ENCODE measurements around the gene OR2A12. TPM values are rescaled to one million over a fixed set of nuclear protein-coding genes. Genes with fewer than 3 reads are reported as not detected.

The OR2A12 gene, protein sequence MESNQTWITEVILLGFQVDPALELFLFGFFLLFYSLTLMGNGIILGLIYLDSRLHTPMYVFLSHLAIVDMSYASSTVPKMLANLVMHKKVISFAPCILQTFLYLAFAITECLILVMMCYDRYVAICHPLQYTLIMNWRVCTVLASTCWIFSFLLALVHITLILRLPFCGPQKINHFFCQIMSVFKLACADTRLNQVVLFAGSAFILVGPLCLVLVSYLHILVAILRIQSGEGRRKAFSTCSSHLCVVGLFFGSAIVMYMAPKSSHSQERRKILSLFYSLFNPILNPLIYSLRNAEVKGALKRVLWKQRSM
- total RNA-seq = not detected in 2 replicates

DNA sequence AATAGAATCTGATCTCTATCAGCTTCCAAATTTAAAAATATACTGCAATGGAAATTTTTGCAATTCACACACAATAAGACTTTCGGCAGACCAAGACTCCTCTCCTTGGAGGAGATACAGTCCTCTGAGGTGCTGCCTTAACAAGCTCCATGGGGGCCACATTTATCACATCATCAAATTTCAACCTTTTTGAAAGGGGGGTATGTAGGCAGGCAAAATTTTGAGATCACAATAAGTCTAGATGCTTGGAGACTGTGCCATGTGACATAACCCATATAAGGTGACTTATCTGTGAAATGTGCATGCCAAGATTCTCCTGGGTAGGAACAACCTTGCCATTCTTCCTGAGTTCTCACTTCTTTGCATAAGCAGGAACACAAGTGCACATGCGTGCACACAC lies at the start of gene OR2A12:
Gene OR2A12 (plus strand): TSS at position 301 of the 400 bp plus-strand sequence. CDS start 8,830 bp downstream, outside the sequence.
- TF ChIP-seq, protein P1, sequence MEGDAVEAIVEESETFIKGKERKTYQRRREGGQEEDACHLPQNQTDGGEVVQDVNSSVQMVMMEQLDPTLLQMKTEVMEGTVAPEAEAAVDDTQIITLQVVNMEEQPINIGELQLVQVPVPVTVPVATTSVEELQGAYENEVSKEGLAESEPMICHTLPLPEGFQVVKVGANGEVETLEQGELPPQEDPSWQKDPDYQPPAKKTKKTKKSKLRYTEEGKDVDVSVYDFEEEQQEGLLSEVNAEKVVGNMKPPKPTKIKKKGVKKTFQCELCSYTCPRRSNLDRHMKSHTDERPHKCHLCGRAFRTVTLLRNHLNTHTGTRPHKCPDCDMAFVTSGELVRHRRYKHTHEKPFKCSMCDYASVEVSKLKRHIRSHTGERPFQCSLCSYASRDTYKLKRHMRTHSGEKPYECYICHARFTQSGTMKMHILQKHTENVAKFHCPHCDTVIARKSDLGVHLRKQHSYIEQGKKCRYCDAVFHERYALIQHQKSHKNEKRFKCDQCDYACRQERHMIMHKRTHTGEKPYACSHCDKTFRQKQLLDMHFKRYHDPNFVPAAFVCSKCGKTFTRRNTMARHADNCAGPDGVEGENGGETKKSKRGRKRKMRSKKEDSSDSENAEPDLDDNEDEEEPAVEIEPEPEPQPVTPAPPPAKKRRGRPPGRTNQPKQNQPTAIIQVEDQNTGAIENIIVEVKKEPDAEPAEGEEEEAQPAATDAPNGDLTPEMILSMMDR (IDR thresholded peaks at IDR 0.05; ENCODE audit: insufficient read depth, low read length, severe bottlenecking) = no peak
- Histone ChIP-seq H3K27me3 (ENCODE audit: control insufficient read depth, insufficient read depth, low read length) (no peaks in the 10 kb centered on the region), H3K4me3 (ENCODE audit: low read depth, low read length) (no peak within 1 kb of the TSS), H3K36me3 (ENCODE audit: control insufficient read depth, insufficient read depth, low read length) (no peaks in the 10 kb centered on the region)
- no peak for FAIRE-seq
- no peak for DNase-seq (ENCODE audit: low read depth)

DNA sequence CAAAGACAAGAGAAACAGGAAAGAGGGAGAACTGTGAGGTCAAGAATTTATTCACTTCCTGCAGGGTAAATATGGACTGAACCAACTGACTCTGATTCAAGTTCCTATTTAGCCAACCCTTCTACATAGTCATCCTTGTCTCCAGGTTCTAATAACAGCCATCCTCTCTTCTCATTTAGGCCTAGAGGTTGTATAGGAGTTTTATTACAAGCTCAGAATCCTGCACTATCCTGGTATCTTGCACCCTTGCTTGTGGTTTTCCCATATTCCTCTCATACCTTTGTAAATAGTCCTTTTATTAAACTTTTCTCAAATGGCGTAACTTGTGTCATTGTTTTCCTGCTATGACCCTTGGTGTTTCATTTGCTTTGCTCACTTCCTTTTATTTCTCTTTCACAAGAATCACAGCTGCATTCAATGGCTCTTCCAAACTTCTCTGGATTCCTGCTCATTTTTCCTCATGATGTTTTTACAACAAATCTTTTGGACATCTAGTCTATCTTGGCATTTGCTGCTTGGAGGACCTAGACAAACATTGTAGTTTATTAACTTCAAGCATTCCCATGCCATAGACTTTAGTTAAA lies 49.7 kb upstream of the OR2A12 start:
- no peaks in the 10 kb centered on the region for H3K36me3 ChIP-seq (ENCODE audit: control insufficient read depth, insufficient read depth, low read length)
- TF ChIP-seq, protein P1 (IDR thresholded peaks at IDR 0.05; ENCODE audit: insufficient read depth, low read length, severe bottlenecking) = no peak
- FAIRE-seq (no peak), DNase-seq (ENCODE audit: low read depth) (no peak)
- no peaks in the 10 kb centered on the region for H3K27me3 ChIP-seq (ENCODE audit: control insufficient read depth, insufficient read depth, low read length)
- H3K4me3 ChIP-seq (ENCODE audit: low read depth, low read length) = no peak overlapping the region

DNA sequence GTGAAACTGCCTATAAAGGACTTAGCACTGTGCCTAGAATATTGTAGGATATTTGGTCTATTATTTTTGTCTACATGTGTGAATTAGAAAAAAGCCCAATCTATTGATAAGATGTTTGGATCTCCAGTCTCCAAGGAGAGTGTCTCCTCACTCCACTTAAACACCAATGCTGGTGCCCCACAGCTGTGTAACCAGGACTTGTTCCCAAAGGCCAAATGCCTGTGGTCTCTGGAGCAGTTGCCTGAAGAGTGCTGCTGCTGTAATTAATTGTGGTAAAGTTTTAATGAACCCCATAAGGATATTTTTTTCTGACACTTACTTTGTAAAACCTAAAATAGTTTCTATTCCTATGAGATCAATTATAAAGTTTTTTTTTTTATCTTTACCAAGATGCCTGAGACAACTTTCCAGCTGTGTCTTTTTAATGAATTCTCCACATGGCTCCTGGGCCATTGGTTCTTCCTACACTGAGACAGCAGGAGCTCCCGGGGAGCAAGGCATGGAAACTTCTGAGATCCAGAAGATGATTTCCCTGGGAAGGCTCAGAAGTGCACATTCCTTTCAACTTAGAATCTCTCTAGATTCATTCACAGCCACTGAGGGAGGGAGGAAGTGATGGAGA lies 48.6 kb upstream of the OR2A12 start:
- DNase-seq (ENCODE audit: low read depth) = no peak

DNA sequence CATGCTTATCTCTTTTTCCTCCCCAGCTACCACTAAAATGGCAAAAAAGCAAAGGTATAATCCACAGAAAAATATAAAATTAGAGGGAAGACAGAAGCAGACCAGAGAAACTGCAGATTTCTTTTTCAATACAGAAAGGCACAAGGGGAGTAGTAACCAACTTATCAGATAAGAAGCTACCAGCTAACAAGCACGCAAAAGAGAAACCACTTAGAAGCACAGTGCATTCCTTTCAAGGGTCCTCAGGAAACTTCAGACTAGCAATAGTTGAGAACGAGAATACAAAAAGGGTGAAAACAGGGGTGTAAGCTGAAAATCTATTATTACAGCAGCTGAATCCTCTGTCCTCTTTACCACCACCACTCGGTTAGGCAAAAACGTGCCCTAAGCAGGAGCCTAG lies 47.2 kb upstream of the OR2A12 start:
- FAIRE-seq (no peak), DNase-seq (ENCODE audit: low read depth) (no peak)
- TF ChIP-seq, protein P1 (IDR thresholded peaks at IDR 0.05; ENCODE audit: insufficient read depth, low read length, severe bottlenecking) = no peak
- Histone ChIP-seq H3K4me3 (ENCODE audit: low read depth, low read length) (no peak overlapping the region), H3K36me3 (ENCODE audit: control insufficient read depth, insufficient read depth, low read length) (no peaks in the 10 kb centered on the region), H3K27me3 (ENCODE audit: control insufficient read depth, insufficient read depth, low read length) (no peaks in the 10 kb centered on the region)

More for the DNA sequence above, 48.6 kb upstream of the OR2A12 start:
- Histone ChIP-seq H3K27me3 (ENCODE audit: control insufficient read depth, insufficient read depth, low read length) (no peaks in the 10 kb centered on the region), H3K36me3 (ENCODE audit: control insufficient read depth, insufficient read depth, low read length) (no peaks in the 10 kb centered on the region), H3K4me3 (ENCODE audit: low read depth, low read length) (no peak overlapping the region)
- TF ChIP-seq, protein P1 (IDR thresholded peaks at IDR 0.05; ENCODE audit: insufficient read depth, low read length, severe bottlenecking) = no peak
- FAIRE-seq = no peak

DNA sequence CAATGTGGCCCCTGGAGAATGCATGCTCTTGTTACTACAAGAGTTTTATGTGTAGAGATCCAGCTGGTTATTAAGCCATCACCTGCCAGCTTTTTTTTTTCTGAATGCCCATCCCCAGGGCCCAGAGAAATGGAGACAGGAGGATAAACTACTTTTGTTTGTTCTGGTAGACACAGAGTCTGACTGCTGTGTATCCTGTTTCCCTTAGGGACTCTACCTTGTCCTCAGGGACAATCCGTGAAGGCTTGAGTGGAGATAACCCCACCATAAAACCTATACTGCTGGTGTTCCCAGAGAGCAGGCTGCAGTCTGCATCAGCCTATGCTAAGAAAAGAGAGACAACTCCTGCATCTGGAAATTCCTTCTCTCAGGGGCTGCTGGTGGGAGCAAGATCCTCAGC lies 37.4 kb upstream of the OR2A12 start, which contains the start of gene OR2A5:
Gene OR2A5 (plus strand): TSS at position 301 of the 400 bp plus-strand sequence. CDS start 1,454 bp downstream, outside the sequence.
- H3K27me3 ChIP-seq (ENCODE audit: control insufficient read depth, insufficient read depth, low read length) = no peaks in the 10 kb centered on the region
- DNase-seq (ENCODE audit: low read depth) (no peak), FAIRE-seq (no peak)
- no peak within 1 kb of the TSS for H3K4me3 ChIP-seq (ENCODE audit: low read depth, low read length)
- TF ChIP-seq, protein P1 (IDR thresholded peaks at IDR 0.05; ENCODE audit: insufficient read depth, low read length, severe bottlenecking) = no peak
- H3K36me3 ChIP-seq (ENCODE audit: control insufficient read depth, insufficient read depth, low read length) = no peaks in the 10 kb centered on the region

Data from bronchial epithelial cell (primary cell).